ENCODE data around the gene NASP.

GRCh38 chr1:45615885-45616284 is 32.0 kb downstream of the NASP start:
- TF ChIP-seq POLR2AphosphoS5 (IDR thresholded peaks at IDR 0.05; ENCODE audit: borderline replicate concordance, low read depth, low read length) (no peak), EZH2 (IDR thresholded peaks at IDR 0.05) (no peak), FOXP2 (optimal IDR thresholded peaks at IDR 0.05; ENCODE audit: control extremely low read depth, extremely low read length, insufficient read depth) (no peak)

Data from SK-N-MC (cell line).